ENCODE measurements around the gene MROH7.

DNA sequence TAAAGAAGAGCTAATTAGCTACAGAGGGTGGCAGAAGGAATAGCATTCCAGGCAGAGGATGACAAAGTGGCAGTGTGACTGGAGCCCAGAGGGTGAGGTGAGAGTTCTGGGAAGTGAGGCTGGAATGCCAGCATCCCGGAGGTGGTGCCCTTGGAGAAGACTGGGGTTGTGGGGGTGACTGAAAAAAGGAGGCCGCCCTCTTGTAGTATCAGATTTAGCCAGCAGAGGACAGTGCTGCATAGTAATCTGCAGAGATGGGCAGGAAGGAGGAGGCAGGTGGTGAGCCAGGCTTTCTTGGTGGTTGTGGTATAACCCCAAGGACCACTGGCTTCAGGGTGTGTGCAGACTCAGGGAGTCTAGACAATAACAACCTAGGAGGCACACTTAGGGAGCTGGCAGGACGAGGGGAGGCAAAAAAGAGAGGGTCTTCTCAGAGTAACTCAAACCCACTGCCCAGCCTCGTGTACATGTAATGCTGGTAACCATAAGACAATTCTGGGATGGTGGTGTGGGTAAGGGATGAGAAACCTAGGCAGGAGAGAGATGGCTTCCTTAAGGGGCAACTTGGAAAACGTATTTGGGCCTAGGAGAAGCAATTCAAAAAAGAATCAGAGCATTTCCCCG lies 30.5 kb downstream of the MROH7 start:
- no peak for TF ChIP-seq YY1 (IDR thresholded peaks at IDR 0.05; ENCODE audit: insufficient read depth, insufficient read length)
- TF ChIP-seq SUZ12 (IDR thresholded peaks at IDR 0.05; ENCODE audit: extremely low read depth, insufficient read depth, insufficient read length), result no peak

Data from NT2/D1 (cell line).